ENCODE measurements around the gene CD244.

Gene CD244

GRCh38 chr1:160850541-160850940, 12.1 kb downstream of the CD244 start:
- Histone ChIP-seq H3K36me3 (replicated peaks; ENCODE audit: low read depth, low read length) (no peaks in the 10 kb centered on the region), H3K4me1 (ENCODE audit: low read length) (no peaks in the 10 kb centered on the region), H3K4me2 (ENCODE audit: low read length) (no peak overlapping the region), H3K4me3 (ENCODE audit: low read length) (no peak overlapping the region), H3K27ac (ENCODE audit: low read length) (no peak overlapping the region), H2AFZ (ENCODE audit: low read depth, low read length) (no peak overlapping the region), H3K9ac (ENCODE audit: low read length) (no peak overlapping the region), H3K27me3 (ENCODE audit: low read depth, low read length) (peaks cover 9% of the 10 kb centered on the region; the same call in 1 of the 2 replicates), H4K20me1 (ENCODE audit: insufficient read depth, low read length) (no peaks in the 10 kb centered on the region), H3K79me2 (ENCODE audit: low read length) (no peaks in the 10 kb centered on the region), H3K9me3 (ENCODE audit: insufficient read depth, low read length) (no peaks in the 10 kb centered on the region)
- TF ChIP-seq, protein P1, sequence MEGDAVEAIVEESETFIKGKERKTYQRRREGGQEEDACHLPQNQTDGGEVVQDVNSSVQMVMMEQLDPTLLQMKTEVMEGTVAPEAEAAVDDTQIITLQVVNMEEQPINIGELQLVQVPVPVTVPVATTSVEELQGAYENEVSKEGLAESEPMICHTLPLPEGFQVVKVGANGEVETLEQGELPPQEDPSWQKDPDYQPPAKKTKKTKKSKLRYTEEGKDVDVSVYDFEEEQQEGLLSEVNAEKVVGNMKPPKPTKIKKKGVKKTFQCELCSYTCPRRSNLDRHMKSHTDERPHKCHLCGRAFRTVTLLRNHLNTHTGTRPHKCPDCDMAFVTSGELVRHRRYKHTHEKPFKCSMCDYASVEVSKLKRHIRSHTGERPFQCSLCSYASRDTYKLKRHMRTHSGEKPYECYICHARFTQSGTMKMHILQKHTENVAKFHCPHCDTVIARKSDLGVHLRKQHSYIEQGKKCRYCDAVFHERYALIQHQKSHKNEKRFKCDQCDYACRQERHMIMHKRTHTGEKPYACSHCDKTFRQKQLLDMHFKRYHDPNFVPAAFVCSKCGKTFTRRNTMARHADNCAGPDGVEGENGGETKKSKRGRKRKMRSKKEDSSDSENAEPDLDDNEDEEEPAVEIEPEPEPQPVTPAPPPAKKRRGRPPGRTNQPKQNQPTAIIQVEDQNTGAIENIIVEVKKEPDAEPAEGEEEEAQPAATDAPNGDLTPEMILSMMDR (IDR thresholded peaks at IDR 0.05; ENCODE audit: low read depth, low read length) = no peak
- TF ChIP-seq EZH2phosphoT487 (IDR thresholded peaks at IDR 0.05; ENCODE audit: low read depth) = no peak

GRCh38 chr1:160846281-160846680, 16.4 kb downstream of the CD244 start:
- Histone ChIP-seq H3K36me3 (replicated peaks; ENCODE audit: low read depth, low read length) (no peaks in the 10 kb centered on the region), H2AFZ (ENCODE audit: low read depth, low read length) (no peak overlapping the region), H4K20me1 (ENCODE audit: insufficient read depth, low read length) (no peaks in the 10 kb centered on the region), H3K4me3 (ENCODE audit: low read length) (no peak overlapping the region), H3K9me3 (ENCODE audit: insufficient read depth, low read length) (no peaks in the 10 kb centered on the region), H3K79me2 (ENCODE audit: low read length) (no peaks in the 10 kb centered on the region), H3K4me1 (ENCODE audit: low read length) (no peaks in the 10 kb centered on the region), H3K4me2 (ENCODE audit: low read length) (no peak overlapping the region), H3K27ac (ENCODE audit: low read length) (no peak overlapping the region), H3K27me3 (ENCODE audit: low read depth, low read length) (peaks cover 9% of the 10 kb centered on the region; the same call in 1 of the 2 replicates), H3K9ac (ENCODE audit: low read length) (no peak overlapping the region)
- TF ChIP-seq, protein P1 (IDR thresholded peaks at IDR 0.05; ENCODE audit: low read depth, low read length) = no peak
- no peak for TF ChIP-seq EZH2phosphoT487 (IDR thresholded peaks at IDR 0.05; ENCODE audit: low read depth)

GRCh38 chr1:160844447-160845232, 18.0 kb downstream of the CD244 start:
- H3K36me3 ChIP-seq (replicated peaks; ENCODE audit: low read depth, low read length) = no peaks in the 10 kb centered on the region
- H3K27ac ChIP-seq (ENCODE audit: low read length) = no peak overlapping the region
- TF ChIP-seq, protein P1 (IDR thresholded peaks at IDR 0.05; ENCODE audit: low read depth, low read length) = no peak
- TF ChIP-seq EZH2phosphoT487 (IDR thresholded peaks at IDR 0.05; ENCODE audit: low read depth) = no peak
- no peaks in the 10 kb centered on the region for H3K4me1 ChIP-seq (ENCODE audit: low read length)
- no peaks in the 10 kb centered on the region for H3K79me2 ChIP-seq (ENCODE audit: low read length)
- no peaks in the 10 kb centered on the region for H3K9me3 ChIP-seq (ENCODE audit: insufficient read depth, low read length)
- no peak overlapping the region for H2AFZ ChIP-seq (ENCODE audit: low read depth, low read length)
- H3K27me3 ChIP-seq (ENCODE audit: low read depth, low read length) = 0 out of 2 replicates have a peak, but pooled peaks cover 4% of the 10 kb centered on the region
- no peak overlapping the region for H3K9ac ChIP-seq (ENCODE audit: low read length)
- no peak overlapping the region for H3K4me2 ChIP-seq (ENCODE audit: low read length)
- H3K4me3 ChIP-seq (ENCODE audit: low read length) = no peak overlapping the region
- H4K20me1 ChIP-seq (ENCODE audit: insufficient read depth, low read length) = no peaks in the 10 kb centered on the region

DNA sequence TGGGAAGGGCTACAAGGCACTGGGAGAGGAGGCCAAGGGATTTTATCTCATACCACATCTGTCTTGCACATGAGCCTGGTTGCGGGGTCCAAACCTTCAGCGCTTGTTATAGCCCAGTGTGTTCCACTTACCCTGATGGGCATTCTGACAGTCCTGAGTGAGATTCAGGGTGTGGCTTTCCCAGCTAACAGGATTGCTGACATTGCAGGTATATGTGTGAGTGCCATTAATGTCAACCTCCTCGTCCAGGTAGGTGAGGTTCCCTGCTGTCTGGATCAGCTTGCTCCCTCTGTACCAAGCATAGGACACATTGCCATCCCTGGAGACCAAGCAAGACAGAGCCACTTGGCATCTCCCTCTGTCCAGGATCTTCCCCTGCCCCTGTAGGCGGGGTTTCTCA, 21.6 kb downstream of the CD244 start:
- Histone ChIP-seq H4K20me1 (ENCODE audit: insufficient read depth, low read length) (no peaks in the 10 kb centered on the region), H3K4me2 (ENCODE audit: low read length) (no peak overlapping the region), H3K4me3 (ENCODE audit: low read length) (no peak overlapping the region), H3K27ac (ENCODE audit: low read length) (no peak overlapping the region), H3K27me3 (ENCODE audit: low read depth, low read length) (no peaks in the 10 kb centered on the region), H3K36me3 (replicated peaks; ENCODE audit: low read depth, low read length) (no peaks in the 10 kb centered on the region), H3K9ac (ENCODE audit: low read length) (no peak overlapping the region), H2AFZ (ENCODE audit: low read depth, low read length) (no peak overlapping the region), H3K9me3 (ENCODE audit: insufficient read depth, low read length) (no peaks in the 10 kb centered on the region), H3K4me1 (ENCODE audit: low read length) (peaks cover 7% of the 10 kb centered on the region), H3K79me2 (ENCODE audit: low read length) (no peaks in the 10 kb centered on the region)
- no peak for TF ChIP-seq EZH2phosphoT487 (IDR thresholded peaks at IDR 0.05; ENCODE audit: low read depth)

Measured in OCI-LY3 (cell line).